Measurements from ENCODE around the gene BICC1. TPM values are rescaled to one million over a fixed set of nuclear protein-coding genes. Genes with fewer than 3 reads are reported as not detected.

BICC1 gene
- total RNA-seq, 1 donor from 2014 or later: 42.1 TPM

DNA sequence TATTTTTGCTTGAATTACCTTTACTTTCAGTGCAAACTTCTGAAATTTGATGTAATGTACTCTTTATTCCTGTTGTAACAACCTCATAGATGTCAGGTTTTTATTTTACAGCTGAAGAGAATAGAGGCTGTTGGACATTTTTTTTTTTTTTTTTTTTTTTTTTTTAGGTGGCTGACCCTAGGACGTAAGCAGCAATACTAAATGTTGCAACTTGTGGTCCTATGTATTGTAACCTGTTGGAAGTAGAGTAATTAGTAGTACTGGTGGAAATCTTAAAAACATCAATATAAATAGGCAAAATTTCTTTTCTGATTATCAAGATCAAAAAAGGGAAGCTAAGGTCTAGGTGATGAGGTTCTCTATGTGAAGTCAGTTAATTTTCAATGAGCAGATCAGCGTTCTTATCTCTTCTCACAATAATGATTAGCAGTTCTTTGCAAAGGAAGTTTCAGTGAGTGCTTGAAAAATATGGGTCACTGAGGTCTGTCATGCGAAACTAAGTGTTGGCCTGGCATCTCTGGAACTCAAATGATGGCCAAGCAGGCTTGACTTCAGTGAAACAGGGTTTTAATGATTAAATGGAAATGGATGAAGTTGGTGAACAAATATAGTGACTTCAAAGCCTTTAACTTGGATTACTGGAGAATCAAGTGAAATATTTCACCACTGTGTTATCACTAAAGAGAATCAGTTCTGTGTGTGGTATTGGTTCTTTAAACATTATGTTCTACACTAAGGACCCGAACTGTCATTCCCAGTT lies 42.7 kb downstream of the BICC1 start:
- DNase-seq (ENCODE audit: low spot score): no peak
- no peak for ATAC-seq
- intact Hi-C loops (cut with DNase I): no loop called here

DNA sequence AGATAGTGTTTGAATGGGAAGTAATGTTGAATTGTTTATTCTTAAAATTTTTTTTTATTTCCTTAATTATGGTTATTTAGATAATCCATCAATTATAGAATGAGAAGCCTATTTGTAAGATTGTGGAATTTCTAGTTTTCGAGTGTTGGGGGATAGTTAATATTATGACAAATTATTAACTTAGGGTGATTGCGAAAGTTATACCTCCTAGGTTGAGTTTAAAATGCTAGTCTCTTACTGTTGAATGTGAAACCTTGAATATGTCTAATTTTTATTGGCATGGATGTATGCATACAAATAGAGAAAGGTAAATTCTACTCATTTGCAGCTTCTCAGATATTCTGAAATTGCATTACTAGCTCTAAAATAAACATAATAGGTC lies 43.2 kb downstream of the BICC1 start:
- DNase-seq (ENCODE audit: low spot score): no peak
- intact Hi-C loops (cut with DNase I): no loop called here
- no peak for ATAC-seq

- DNase-seq (ENCODE audit: low spot score) (no peak), ATAC-seq (no peak)
- intact Hi-C loops (cut with DNase I): no loop called here
Observed at GRCh38 chr10:58556516-58557165, 44.0 kb downstream of the BICC1 start.

- ATAC-seq (no peak), DNase-seq (ENCODE audit: low spot score) (no peak)
- intact Hi-C loops (cut with DNase I): no loop called here
Observed at GRCh38 chr10:58557714-58558113, 45.0 kb downstream of the BICC1 start.

DNA sequence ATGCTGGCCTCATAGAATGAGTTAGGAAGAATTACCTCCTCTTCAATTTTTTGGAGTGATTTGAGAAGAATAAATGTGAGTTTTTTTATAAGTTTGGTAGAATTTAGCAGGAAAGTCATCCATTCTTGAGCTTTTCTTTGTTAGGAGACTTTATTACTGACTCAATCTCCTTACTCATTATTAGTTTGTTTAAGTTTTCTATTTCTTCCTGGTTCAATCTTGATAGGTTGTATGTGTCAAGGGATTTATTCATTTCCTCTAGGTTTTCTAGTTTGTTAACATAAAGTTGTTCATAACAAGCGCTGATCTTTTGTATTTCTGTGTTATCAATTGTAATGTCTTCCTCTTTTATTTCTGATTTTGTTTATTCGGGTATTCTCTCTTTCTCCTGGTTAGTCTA lies 47.4 kb downstream of the BICC1 start:
- no peak for DNase-seq (ENCODE audit: low spot score)
- intact Hi-C loops (cut with DNase I): no loop called here
- ATAC-seq: no peak

DNA sequence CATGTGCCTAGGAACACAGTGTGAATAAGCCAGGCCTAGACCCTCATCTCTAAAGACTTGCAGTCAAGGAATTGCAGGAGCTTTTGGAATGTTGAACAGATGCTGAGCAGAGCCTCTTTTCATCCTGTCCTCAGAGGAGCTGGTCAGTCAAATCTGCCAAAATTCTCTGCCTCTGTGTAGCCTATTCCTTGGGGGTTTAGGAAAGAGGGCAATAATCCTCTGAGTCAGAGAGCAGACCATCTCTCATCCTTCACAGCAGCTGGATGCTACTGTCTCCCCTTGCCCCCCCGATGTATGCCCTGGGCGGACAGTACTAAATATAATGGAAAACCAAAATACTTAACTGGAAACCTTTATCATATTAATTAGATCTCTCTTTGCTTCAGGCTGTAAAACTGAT lies 52.6 kb downstream of the BICC1 start:
- peak; percentile 30 for ATAC-seq
- DNase-seq (ENCODE audit: low spot score): no peak
- intact Hi-C loops (cut with DNase I): no loop called here

- ATAC-seq (no peak), DNase-seq (ENCODE audit: low spot score) (no peak)
- intact Hi-C loops (cut with DNase I): no loop called here
Observed at GRCh38 chr10:58567652-58568051, 55.0 kb downstream of the BICC1 start.

GRCh38 chr10:58568428-58568935 lies 55.8 kb downstream of the BICC1 start:
- intact Hi-C loops (cut with DNase I): no loop called here
- DNase-seq (ENCODE audit: low spot score): no peak
- no peak for ATAC-seq

- intact Hi-C loops (cut with DNase I): no loop called here
- peak; percentile 76 for ATAC-seq
- no peak for DNase-seq (ENCODE audit: low spot score)
Observed at GRCh38 chr10:58570307-58570723, 57.6 kb downstream of the BICC1 start.

DNA sequence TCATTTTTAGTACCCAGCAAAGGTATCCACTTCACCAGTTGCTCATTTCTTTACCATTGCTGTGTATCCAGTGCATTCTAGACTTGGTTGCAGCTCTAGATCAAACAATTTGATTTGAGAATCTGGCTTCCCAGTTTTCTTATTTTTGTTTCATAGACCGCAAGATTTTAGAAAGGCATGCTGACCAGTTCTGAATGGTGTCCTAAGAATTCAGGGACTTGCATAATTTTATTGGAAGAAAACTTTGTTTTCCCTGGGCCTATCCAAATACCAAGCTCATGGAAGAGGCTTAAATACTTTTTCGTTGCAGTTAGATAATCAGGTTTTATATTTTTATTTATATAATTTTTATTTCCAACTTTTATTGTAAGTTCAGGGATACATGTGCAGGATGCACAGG lies 58.3 kb downstream of the BICC1 start:
- DNase-seq (ENCODE audit: low spot score): no peak
- intact Hi-C loops (cut with DNase I): no loop called here
- ATAC-seq: peak; percentile 69

GRCh38 chr10:58573144-58573543 lies 60.5 kb downstream of the BICC1 start:
- no peak for ATAC-seq

GRCh38 chr10:58574058-58574457 lies 61.4 kb downstream of the BICC1 start:
- ATAC-seq: peak; percentile 14
- intact Hi-C loops (cut with DNase I): no loop called here
- no peak for DNase-seq (ENCODE audit: low spot score)

More at GRCh38 chr10:58573144-58573543, 60.5 kb downstream of the BICC1 start:
- DNase-seq (ENCODE audit: low spot score): no peak
- intact Hi-C loops (cut with DNase I): no loop called here

GRCh38 chr10:58575491-58575890 lies 62.8 kb downstream of the BICC1 start:
- no peak for DNase-seq (ENCODE audit: low spot score)
- ATAC-seq: no peak
- intact Hi-C loops (cut with DNase I): no loop called here

DNA sequence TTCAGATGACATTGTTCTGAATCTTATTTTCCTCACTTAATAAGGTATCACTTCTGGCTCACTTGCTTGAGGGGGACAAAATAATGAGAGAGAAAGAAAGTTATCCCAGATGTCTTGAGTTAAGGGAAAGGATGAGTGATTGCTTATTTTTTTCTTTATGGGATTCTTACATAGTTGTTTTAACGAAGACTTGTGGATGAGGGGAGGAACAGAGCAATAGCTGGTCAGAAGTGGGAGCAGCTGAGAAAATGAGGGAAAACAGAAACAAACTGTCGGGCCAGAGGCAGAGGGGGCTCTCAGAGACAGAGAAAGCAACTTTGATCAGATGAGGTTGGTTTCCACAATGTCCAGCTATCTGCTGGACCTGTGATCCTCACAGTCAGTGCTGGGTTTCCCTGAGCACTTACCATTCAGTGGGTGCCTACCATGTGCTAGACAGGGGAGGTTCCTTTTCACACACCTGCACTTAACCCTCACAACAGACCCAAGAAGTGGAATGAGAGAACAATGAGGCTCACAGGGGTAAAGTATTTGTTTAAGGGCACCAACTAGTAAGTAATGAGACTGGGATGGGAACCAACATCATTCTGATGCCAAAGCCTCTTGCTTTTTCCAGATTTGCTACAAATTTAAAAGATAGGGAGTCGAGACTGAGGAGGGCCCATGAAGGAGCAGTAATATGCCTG lies 64.2 kb downstream of the BICC1 start:
- DNase-seq (ENCODE audit: low spot score) (no peak), ATAC-seq (peak; percentile 2)
- intact Hi-C loops (cut with DNase I): no loop called here

DNA sequence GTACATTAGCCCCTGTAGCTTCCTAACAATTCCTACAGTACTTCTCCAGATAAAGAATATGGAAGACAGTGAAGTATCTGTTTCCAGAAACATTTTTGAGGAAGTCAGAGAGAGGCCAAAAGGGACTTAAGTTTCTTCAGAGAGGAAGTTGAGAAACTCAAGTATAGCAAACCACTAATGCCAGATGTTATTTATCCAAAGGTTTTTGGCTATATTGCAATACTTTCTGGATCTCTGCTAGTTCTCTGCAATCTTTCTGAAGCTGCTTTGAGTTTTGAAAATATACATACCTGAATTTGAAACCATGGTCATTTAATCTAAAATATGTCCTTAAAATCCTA lies 64.7 kb downstream of the BICC1 start:
- intact Hi-C loops (cut with DNase I): no loop called here
- ATAC-seq: peak; percentile 84
- no peak for DNase-seq (ENCODE audit: low spot score)

DNA sequence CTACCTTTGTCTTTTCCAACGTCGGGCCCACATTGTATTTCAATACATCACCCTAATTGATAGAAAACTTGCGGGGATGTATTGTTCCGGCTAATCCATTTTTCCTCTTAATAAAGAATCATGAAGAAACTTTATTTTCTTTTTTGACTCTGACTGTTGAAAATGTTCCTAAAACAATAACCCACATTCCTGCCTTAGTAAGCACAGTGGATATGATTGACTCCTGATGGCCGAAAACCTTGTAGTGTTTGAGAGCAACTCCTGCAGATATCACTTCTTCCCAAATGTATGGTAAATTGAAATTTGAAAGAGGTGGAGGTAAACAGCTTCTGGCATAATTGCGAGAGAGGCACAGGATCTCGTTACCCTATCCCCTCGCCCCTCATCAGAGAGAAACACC lies 65.7 kb downstream of the BICC1 start:
- no peak for DNase-seq (ENCODE audit: low spot score)
- intact Hi-C loops (cut with DNase I): no loop called here
- peak; percentile 66 for ATAC-seq

DNA sequence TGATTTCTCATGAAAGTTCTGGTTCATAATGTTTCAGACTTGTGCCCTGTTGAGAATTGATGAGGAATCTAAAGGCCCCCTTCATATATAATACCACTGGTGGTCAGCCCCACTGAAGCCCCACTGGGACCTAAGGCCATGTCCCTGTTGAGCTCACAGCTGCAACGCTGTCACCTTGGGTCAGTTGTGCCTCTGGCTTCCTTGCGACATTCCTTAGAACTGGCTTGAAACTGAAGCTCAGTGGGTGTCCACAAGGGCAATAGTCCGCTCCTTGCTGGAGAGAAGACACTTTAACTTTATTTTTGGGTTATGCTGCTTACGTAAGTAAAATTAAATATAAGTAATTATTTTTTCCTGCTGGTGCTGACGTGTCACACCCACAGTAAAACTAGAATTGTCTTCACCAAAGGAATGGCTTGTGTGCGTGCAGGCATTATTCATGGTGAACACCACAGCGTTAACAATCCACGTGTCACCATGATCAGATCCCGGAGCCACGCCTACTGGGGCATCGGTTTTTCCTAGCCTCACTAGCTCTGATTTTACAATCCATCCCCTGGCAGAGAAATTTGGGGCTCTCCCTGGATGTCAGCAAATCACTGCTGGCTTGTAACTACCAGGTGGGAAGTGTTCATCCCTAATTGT lies 66.5 kb downstream of the BICC1 start:
- ATAC-seq (peak; percentile 56), DNase-seq (ENCODE audit: low spot score) (no peak)
- intact Hi-C loops (cut with DNase I): no loop called here

GRCh38 chr10:58582045-58582444 lies 69.4 kb downstream of the BICC1 start:
- intact Hi-C loops (cut with DNase I): no loop called here
- no peak for DNase-seq (ENCODE audit: low spot score)
- ATAC-seq: no peak

- DNase-seq (ENCODE audit: low spot score): no peak
- intact Hi-C loops (cut with DNase I): no loop called here
- no peak for ATAC-seq
Observed at GRCh38 chr10:58585435-58585834, 72.8 kb downstream of the BICC1 start.
